ENCODE measurements around the gene GCKR. TPM values are rescaled to one million over a fixed set of nuclear protein-coding genes. Genes with fewer than 3 reads are reported as not detected.

GCKR gene
- total RNA-seq = 1 to 10 TPM in 1 of 4 donors, under 1 TPM in 3; 0.44 to 1.0 (median 0.57) TPM
- 0.50 TPM for polyA plus RNA-seq
- long read RNA-seq, donor 1, partial matches to known transcripts = 0 of 1 reads
- long read RNA-seq, donor 1, other reads (novel, unspliced or antisense) = 1 of 1 reads
- long read RNA-seq, donor 2 = 0 reads
- long read RNA-seq, donor 3 = 0 reads
- long read RNA-seq, donor 4 = 0 reads

DNA sequence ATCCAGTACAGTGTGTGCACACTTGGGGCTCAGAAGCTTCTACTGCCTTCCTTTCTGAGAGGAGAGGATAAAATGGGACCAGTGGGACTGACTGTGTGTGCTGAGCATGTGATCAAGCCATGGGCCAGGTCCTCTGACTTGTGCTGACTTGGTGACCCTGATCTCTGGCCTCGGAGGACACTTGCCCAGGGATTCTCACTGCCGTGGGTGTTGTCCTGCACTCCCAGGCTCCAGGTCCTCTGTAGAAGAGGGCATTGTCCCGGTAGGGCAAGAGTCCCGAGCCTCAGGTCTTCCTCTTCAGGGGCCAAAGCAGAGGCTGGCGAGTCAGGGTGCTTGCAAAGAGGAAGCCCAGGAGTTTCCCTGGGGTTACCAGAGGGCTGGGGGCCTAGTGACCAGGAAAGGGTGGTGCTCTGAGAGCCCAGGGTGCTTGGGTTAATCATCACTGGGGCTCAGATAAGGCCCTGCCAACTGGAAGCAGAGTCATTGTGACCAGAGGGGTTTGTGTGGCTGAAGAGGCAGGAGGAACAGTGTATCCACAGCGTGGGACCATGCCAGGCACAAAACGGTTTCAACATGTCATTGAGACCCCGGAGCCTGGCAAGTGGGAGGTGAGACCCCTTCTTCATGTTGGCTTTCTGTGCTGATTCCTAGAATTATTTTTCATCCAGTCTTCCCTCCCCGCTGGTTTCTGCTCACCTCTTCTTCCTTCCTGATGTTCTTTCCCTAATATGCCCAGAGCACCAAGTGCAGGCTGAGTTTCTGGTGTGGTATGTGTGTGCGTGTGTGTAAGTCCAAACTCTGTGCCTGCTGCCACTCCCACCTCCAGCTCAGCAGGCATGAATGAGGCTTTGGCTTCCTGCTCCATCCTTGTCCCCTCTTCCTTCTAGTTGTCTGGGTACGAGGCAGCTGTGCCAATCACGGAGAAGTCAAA, at the start of gene GCKR:
TSS of gene GCKR (plus strand) at position 483 of the 931 bp plus-strand sequence. CDS start at position 549, 66 bp downstream.
- Histone ChIP-seq H3K4me3 (ENCODE audit: low read length) (no peak within 1 kb of the TSS), H3K27ac (ENCODE audit: low read length) (no peak within 1 kb of the TSS), H3K4me1 (ENCODE audit: control insufficient read depth, insufficient read depth, low read length) (peaks cover 2% of the 10 kb centered on the region), H3K27me3 (ENCODE audit: control insufficient read depth, insufficient read depth) (no peaks in the 10 kb centered on the region), H3K9me3 (ENCODE audit: control insufficient read depth, low read length) (no peaks in the 10 kb centered on the region)
- intact Hi-C loops (cut with DNase I) = no loop called here
- ATAC-seq (peak; percentile 20 to 69), DNase-seq (peak; percentile 47 to 57 (median 49))
- 62% methylated on average over 12 of the region's 12 CpGs for WGBS

- DNase-seq (no peak), ATAC-seq (no peak)
- intact Hi-C loops (cut with DNase I) = no loop called here
- H3K27ac ChIP-seq (ENCODE audit: low read length) = no peak overlapping the region
- 54% methylated on average over 3 of the region's 3 CpGs for WGBS
- H3K9me3 ChIP-seq (ENCODE audit: control insufficient read depth, low read length) = no peaks in the 10 kb centered on the region
- no peaks in the 10 kb centered on the region for H3K27me3 ChIP-seq (ENCODE audit: control insufficient read depth, insufficient read depth)
- no peaks in the 10 kb centered on the region for H3K4me1 ChIP-seq (ENCODE audit: control insufficient read depth, insufficient read depth, low read length)
- no peak overlapping the region for H3K4me3 ChIP-seq (ENCODE audit: low read length)
Measured at GRCh38 chr2:27448381-27448780, 48.3 kb upstream of the GCKR start.

DNA sequence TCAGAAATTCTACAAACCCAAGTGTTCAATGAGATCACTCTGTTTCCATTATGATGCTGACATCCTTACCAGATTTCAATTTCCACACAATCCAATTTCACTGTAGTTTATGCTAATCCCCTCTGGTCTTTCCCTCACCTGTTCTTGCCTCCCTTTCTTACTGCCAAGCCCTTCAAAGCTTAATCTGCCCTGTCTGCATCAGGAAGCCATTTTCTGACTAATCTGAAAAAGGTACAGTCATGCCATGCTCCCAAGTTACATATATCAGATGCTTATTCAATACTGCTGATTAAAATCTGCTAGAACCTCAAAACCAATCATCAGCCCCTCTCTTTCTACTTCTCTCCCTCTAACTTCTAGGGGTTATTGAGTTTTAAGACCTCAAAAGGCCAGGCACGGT, 45.5 kb upstream of the GCKR start:
- H3K4me1 ChIP-seq (ENCODE audit: control insufficient read depth, insufficient read depth, low read length) = no peaks in the 10 kb centered on the region
- DNase-seq (no peak), ATAC-seq (no peak)
- intact Hi-C loops (cut with DNase I) = no loop called here
- H3K4me3 ChIP-seq (ENCODE audit: low read length) = no peak overlapping the region
- H3K9me3 ChIP-seq (ENCODE audit: control insufficient read depth, low read length) = no peaks in the 10 kb centered on the region
- H3K27ac ChIP-seq (ENCODE audit: low read length) = no peak overlapping the region
- H3K27me3 ChIP-seq (ENCODE audit: control insufficient read depth, insufficient read depth) = no peaks in the 10 kb centered on the region
- WGBS = 45% methylated on average over 1 of the region's 1 CpG

- no peaks in the 10 kb centered on the region for H3K27me3 ChIP-seq (ENCODE audit: control insufficient read depth, insufficient read depth)
- ATAC-seq = no peak
- H3K4me3 ChIP-seq (ENCODE audit: low read length) = no peak overlapping the region
- no peaks in the 10 kb centered on the region for H3K4me1 ChIP-seq (ENCODE audit: control insufficient read depth, insufficient read depth, low read length)
- intact Hi-C loops (cut with DNase I) = no loop called here
- H3K27ac ChIP-seq (ENCODE audit: low read length) = no peak overlapping the region
- WGBS = 94% methylated on average over 7 of the region's 7 CpGs
- no peaks in the 10 kb centered on the region for H3K9me3 ChIP-seq (ENCODE audit: control insufficient read depth, low read length)
- DNase-seq = no peak
Measured at GRCh38 chr2:27453968-27454367, 42.7 kb upstream of the GCKR start.

GRCh38 chr2:27461118-27461517, 35.5 kb upstream of the GCKR start:
- H3K27ac ChIP-seq (ENCODE audit: low read length) = no peak overlapping the region
- ATAC-seq = no peak
- no peak for DNase-seq

DNA sequence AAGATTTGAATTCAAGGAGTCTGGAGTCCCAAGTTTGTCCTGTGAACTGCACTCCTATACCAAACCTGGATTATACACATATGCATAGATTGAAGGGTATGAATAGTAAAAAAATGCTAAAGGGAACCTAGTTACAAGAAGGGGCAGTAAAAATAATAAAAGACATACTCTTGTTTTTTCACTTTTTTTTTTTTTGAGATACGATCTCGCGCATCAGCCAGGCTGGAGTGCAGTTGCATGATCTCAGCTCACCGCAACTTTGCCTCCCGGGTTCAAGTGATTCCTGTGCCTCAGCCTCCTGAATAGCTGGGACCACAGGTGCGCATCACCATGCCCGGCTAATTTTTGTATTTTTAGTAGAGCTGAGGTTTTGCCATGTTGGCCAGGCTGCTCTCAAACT, 32.2 kb upstream of the GCKR start:
- 96% methylated on average over 7 of the region's 7 CpGs for WGBS
- DNase-seq (no peak), ATAC-seq (no peak)
- Histone ChIP-seq H3K4me1 (ENCODE audit: control insufficient read depth, insufficient read depth, low read length) (no peaks in the 10 kb centered on the region), H3K4me3 (ENCODE audit: low read length) (no peak overlapping the region), H3K27ac (ENCODE audit: low read length) (no peak overlapping the region), H3K9me3 (ENCODE audit: control insufficient read depth, low read length) (no peaks in the 10 kb centered on the region), H3K27me3 (ENCODE audit: control insufficient read depth, insufficient read depth) (no peaks in the 10 kb centered on the region)
- intact Hi-C loops (cut with DNase I) = no loop called here

More at GRCh38 chr2:27461118-27461517, 35.5 kb upstream of the GCKR start:
- Histone ChIP-seq H3K27me3 (ENCODE audit: control insufficient read depth, insufficient read depth) (no peaks in the 10 kb centered on the region), H3K4me1 (ENCODE audit: control insufficient read depth, insufficient read depth, low read length) (no peaks in the 10 kb centered on the region), H3K9me3 (ENCODE audit: control insufficient read depth, low read length) (no peaks in the 10 kb centered on the region), H3K4me3 (ENCODE audit: low read length) (no peak overlapping the region)
- intact Hi-C loops (cut with DNase I) = no loop called here
- 71% methylated on average over 8 of the region's 8 CpGs for WGBS

- intact Hi-C loops (cut with DNase I) = no loop called here
- ATAC-seq (no peak), DNase-seq (no peak)
- 92% methylated on average over 5 of the region's 5 CpGs for WGBS
- Histone ChIP-seq H3K9me3 (ENCODE audit: control insufficient read depth, low read length) (no peaks in the 10 kb centered on the region), H3K27me3 (ENCODE audit: control insufficient read depth, insufficient read depth) (no peaks in the 10 kb centered on the region), H3K27ac (ENCODE audit: low read length) (no peak overlapping the region), H3K4me1 (ENCODE audit: control insufficient read depth, insufficient read depth, low read length) (no peaks in the 10 kb centered on the region), H3K4me3 (ENCODE audit: low read length) (no peak overlapping the region)
Measured at GRCh38 chr2:27471961-27472360, 24.7 kb upstream of the GCKR start.

GRCh38 chr2:27485496-27485895, 11.1 kb upstream of the GCKR start:
- DNase-seq (no peak), ATAC-seq (no peak)
- peaks cover 3% of the 10 kb centered on the region for H3K4me1 ChIP-seq (ENCODE audit: control insufficient read depth, insufficient read depth, low read length)
- intact Hi-C loops (cut with DNase I) = no loop called here
- 75% methylated on average over 3 of the region's 3 CpGs for WGBS
- H3K4me3 ChIP-seq (ENCODE audit: low read length) = no peak overlapping the region
- H3K9me3 ChIP-seq (ENCODE audit: control insufficient read depth, low read length) = no peaks in the 10 kb centered on the region
- H3K27ac ChIP-seq (ENCODE audit: low read length) = no peak overlapping the region
- H3K27me3 ChIP-seq (ENCODE audit: control insufficient read depth, insufficient read depth) = no peaks in the 10 kb centered on the region

DNA sequence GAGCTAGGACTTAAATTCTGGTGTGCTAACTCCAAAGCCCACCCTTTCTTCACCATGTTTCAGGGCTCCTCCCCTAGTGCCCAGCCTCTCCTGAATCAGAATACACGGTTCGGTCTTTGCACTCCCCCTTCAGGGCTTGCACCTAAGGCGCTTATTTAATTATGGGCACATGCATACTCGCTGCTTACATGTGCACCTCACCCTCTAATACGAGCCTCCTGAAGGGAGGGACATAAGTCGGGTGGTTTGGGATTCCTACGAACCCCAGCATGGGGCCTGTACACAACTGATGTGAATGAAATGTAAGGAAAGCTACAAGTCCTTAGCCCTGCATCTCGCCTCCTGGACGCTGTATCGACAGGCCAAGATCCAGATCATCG, 7.5 kb upstream of the GCKR start:
- ATAC-seq (peak in 1 of 2 donors; percentile 7), DNase-seq (no peak)
- intact Hi-C loops (cut with DNase I) = no loop called here
- Histone ChIP-seq H3K4me3 (ENCODE audit: low read length) (peak overlapping the region; percentile 77), H3K27ac (ENCODE audit: low read length) (peak overlapping the region; percentile 23), H3K27me3 (ENCODE audit: control insufficient read depth, insufficient read depth) (no peaks in the 10 kb centered on the region), H3K9me3 (ENCODE audit: control insufficient read depth, low read length) (no peaks in the 10 kb centered on the region), H3K4me1 (ENCODE audit: control insufficient read depth, insufficient read depth, low read length) (peaks cover 3% of the 10 kb centered on the region)
- WGBS = 5% methylated on average over 11 of the region's 11 CpGs

DNA sequence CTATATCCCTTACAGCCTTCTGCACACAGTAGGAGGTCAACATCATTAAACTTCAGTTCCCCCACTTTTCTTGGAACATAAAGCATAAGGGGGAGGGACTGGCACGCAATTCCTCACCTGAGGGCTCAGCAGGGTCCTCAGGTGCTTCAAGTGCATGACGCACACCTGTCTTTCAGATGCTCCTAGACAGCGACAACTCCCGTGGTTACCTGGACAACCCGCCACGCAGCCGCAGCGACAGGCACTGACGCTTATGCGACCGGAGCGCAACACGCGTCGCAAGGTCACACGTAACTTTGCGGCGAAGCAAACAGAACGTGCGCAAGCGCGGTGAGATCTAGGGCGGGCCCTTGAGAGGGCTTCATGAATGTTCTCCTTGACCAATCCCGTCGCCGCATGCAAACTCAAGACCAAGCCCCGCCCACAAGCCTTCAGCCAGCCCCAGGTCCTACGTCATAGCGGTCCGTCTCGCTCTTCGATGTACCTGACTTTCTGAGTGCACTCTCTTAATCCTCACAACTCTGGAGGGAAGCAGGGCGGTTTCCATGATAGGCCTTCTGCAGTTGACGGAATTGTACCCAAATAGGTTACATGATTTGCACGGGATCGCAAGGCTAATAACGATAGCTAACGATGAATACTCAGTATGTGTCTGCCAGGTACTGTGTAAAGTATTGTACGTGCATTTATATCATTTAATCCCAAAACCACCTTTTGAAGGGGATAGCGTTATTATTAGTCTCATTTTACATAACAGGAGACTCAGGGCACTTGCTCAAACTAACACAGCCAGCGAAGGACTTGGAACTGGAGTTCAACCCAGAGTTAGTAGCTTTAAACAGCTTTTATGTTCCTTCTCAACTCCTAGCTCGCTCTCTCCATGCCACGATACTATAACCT, 6.9 kb upstream of the GCKR start, which contains the start of gene IFT172:
TSS of gene IFT172 (minus strand) at position 246 of the 900 bp plus-strand sequence. CDS start at position 156, 90 bp downstream.
- Histone ChIP-seq H3K9me3 (ENCODE audit: control insufficient read depth, low read length) (no peaks in the 10 kb centered on the region), H3K27me3 (ENCODE audit: control insufficient read depth, insufficient read depth) (no peaks in the 10 kb centered on the region), H3K27ac (ENCODE audit: low read length) (peak within 1 kb of the TSS; percentile 60), H3K4me3 (ENCODE audit: low read length) (peak within 1 kb of the TSS; percentile 77), H3K4me1 (ENCODE audit: control insufficient read depth, insufficient read depth, low read length) (peaks cover 3% of the 10 kb centered on the region)
- intact Hi-C loops (cut with DNase I) = no loop called here
- 7% methylated on average over 43 of the region's 43 CpGs for WGBS
- ATAC-seq (peak; percentile 97 to 98), DNase-seq (peak; percentile 99 to 100 (median 100))

Data from right cardiac atrium (tissue), 5 donors.